ENCODE measurements around the gene FOXD1.
"Not testable (repeated sequence)": the region's sequence is repeated elsewhere in the genome, so short reads cannot be mapped to it uniquely, and the experiment has no call there.

The FOXD1 gene

DNA sequence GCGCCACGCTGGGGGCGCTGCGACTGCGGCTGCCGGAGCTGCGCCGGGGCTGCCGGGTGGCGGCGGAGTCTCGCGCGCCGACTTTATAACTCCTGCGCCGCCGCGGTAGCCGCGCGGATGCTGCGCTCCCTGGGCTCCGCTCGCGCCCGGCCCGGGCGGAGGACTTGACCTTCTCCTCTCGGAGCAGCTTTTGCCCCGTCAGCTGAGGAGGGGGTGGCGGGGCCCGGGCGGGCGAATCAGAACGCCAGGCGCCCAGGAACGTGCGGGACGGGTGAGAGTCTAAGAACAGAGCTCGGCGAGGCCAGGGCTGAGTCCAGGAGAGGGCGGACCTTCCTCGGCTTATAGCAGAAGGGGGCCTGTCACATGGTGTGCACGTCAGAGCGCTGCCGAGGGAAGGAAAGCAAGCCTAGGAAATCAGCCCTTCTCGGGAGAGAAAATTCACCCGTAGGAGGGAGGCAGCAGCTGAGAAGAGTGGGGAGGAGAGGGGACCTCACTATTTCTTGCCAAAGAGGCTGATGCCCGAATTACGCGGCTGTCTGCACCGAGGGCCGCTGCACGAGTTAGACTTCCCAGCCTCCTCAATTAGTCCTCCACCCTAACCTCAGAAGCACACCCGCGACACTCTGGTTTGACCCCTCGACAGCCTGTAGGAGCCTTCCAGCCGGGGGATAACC, at the start of gene FOXD1:
Gene FOXD1 (minus strand): TSS at position 315 of the 674 bp plus-strand sequence. CDS start 415 bp downstream, outside the sequence.
- DNase-seq (ENCODE audit: low spot score) = no peak

- DNase-seq (ENCODE audit: low spot score) = no peak
Measured at GRCh38 chr5:73497497-73498056, 49.0 kb upstream of the FOXD1 start.

DNA sequence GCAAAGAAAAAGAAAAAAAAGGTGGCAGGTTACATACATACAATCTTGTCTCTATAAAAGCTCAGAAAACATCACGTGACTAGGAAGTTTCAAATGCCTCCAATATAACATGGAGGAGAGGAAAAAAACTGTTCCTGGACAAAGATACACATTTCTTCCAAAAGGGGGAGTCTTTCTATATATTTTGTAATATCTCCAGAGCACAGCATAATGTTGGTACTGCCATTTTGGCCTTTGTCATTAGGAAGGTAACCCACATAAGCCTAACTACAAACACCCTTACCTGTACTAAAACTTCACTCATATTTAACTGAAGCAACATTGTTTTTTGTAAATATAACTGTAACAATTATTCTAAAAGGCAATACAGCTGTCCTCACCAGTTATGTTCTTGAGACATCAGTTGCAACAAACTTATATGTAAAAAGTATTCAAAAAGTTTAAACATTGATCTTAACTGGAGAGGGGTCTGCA, 48.4 kb upstream of the FOXD1 start:
- no peak for DNase-seq (ENCODE audit: low spot score)

GRCh38 chr5:73495772-73496335, 47.3 kb upstream of the FOXD1 start:
- DNase-seq (ENCODE audit: low spot score) = no peak

- DNase-seq (ENCODE audit: low spot score) = no peak
Measured at GRCh38 chr5:73494721-73495120, 46.1 kb upstream of the FOXD1 start.

DNA sequence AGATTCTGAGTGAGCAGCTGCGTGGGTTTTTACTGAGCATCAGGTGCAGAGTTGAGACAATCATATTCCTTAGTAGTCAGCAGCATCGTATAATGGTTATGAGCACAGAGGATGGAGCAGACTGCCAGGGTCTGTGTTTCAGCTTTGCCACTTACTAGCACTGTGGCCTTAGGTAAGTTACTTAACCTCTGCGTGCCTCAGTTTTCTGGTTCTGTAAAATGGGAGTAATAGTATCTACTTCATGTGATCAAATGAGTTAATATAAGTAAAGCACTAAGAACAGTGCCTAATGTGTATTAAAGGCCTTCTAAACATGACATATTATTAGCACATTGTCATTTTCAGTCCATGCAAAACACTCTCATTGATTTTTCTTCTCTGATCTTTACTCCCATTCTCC, 44.8 kb upstream of the FOXD1 start:
- no peak for DNase-seq (ENCODE audit: low spot score)

GRCh38 chr5:73491155-73491554, 42.6 kb upstream of the FOXD1 start:
- DNase-seq (ENCODE audit: low spot score) = no peak

GRCh38 chr5:73490088-73490487, 41.5 kb upstream of the FOXD1 start:
- no peak for DNase-seq (ENCODE audit: low spot score)

- DNase-seq (ENCODE audit: low spot score) = no peak
Measured at GRCh38 chr5:73488806-73489205, 40.2 kb upstream of the FOXD1 start.

GRCh38 chr5:73487815-73488214, 39.2 kb upstream of the FOXD1 start:
- DNase-seq (ENCODE audit: low spot score) = no peak

- not testable (repeated sequence) for DNase-seq (ENCODE audit: low spot score)
Measured at GRCh38 chr5:73487257-73487656, 38.7 kb upstream of the FOXD1 start.

DNA sequence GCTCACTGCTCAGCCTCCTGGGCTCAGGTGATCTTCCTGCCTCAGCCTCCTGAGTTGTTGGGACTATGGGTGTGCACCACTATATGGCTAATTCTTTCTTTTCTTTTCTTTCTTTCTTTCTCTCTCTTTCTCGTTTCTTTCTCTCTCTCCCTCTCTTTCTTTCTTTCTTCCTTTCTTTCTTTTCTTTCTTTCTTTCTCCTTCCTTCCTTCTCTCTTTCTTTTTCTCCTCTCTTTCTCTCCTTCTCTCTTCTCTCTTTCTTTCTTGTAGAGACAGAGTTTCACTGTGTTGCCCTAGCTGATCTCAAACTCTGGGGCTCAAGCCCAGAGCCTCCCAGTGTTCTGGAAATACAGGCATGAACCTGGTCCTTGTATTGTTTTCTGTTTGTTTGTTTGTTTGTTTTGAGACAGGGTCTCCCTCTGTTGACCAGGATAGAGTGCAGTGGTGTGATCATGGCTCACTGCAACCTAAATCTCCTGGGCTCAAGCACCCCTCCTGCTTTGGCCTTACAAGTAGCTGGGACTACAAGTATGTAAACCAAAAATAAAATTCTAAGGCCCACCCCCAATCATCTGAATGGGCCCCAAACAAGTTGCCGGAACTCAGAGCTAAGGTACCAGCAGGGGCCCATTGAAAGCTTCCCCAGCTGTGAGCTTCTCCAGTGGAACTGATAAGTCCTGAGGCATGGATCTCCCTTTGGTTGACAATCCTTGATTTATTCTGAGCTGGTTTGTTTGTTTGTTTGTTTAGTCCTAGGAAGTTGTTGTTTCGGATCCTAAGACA, 37.7 kb upstream of the FOXD1 start:
- DNase-seq (ENCODE audit: low spot score) = no peak

GRCh38 chr5:73485715-73486114, 37.1 kb upstream of the FOXD1 start:
- DNase-seq (ENCODE audit: low spot score) = no peak

- DNase-seq (ENCODE audit: low spot score) = no peak
Measured at GRCh38 chr5:73484511-73484910, 35.9 kb upstream of the FOXD1 start.

DNA sequence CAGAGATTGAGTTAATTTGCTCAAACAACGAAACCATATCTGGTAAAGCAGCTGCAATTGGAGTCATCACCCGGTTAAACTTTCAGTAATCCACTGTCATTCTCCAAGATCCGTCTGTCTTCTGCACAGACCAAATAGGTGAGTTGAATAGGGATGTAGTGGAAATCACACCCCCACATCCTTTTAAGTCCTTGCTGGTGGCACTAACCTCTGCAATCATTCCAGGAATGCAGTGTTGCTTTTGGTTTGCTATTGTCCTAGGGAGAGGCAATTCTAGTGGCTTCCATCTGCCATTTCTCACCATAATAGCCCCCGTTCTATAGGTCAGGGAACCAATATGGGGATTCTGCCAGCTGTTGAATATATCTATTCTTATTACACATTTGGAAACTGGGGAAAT, 35.1 kb upstream of the FOXD1 start:
- DNase-seq (ENCODE audit: low spot score) = no peak

- DNase-seq (ENCODE audit: low spot score) = no peak
Measured at GRCh38 chr5:73482383-73483136, 34.0 kb upstream of the FOXD1 start.

DNA sequence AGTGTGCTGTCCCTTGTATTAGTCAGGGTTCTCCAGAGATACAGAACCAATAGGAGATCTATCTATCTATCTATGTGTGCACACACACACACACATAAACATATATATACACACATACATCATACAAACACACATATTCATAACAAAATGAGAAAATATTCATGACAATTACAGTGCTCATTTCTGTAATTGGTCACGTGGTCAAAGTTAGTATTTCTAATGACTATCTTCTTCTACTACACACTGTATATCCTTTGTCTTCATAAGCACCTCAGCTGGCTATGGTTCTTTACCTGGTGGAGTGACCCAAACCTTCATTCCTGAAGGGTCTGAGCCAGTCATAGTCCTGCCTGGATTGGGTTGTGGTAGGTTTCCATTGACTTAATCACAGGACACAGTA, 31.9 kb upstream of the FOXD1 start:
- DNase-seq (ENCODE audit: low spot score) = no peak

DNA sequence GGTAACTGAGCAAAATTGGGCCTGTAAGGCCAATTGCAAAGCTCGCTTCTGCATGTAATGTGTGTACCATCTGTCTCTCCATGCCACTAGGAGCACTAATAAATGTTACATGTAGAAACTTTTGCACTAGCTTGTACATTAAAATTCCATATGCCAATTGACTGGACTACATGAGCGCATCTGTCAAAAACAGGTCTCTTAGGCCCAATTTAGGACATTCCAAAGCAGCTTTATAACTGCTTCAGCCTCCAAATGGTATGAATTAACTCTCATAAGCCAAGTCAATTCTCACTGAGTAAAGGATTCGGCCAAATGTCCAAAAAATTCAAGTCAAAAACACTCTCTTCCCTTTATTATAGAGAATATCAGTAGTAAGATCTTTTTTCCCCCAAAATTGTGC, 23.5 kb upstream of the FOXD1 start:
- no peak for DNase-seq (ENCODE audit: low spot score)

GRCh38 chr5:73471654-73472053, 23.1 kb upstream of the FOXD1 start:
- no peak for DNase-seq (ENCODE audit: low spot score)

- no peak for DNase-seq (ENCODE audit: low spot score)
Measured at GRCh38 chr5:73469878-73470277, 21.3 kb upstream of the FOXD1 start.

DNA sequence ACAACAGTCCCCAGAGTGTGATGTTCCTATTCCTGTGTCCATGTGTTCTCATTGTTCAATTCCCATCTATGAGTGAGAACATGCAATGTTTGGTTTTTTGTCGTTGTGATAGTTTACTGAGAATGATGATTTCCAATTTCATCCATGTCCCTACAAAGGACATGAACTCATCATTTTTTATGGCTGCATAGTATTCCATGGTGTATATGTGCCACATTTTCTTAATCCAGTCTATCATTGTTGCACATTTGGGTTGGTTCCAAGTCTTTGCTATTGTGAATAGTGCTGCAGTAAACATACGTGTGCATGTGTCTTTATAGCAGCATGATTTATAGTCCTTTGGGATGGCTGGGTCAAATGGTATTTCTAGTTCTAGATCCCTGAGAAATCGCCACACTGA, 20.1 kb upstream of the FOXD1 start:
- not testable (repeated sequence) for DNase-seq (ENCODE audit: low spot score)

All from CD4-positive, alpha-beta T cell treated with Interleukin-6 at 100 ng/mL for 8 hours (primary cell).